WTC11 (cell line): ENCODE measurements around the gene ZNF593OS.

Experiments
- ATF2 ChIP-seq: sonication (generic); formaldehyde crosslinking; IDR thresholded peaks from 2 replicates; pipeline ENCODE4 v1.8.1; 2022; ENCODE audit warnings: low read depth, missing genetic modification reagents, borderline replicate concordance
- CTCF ChIP-seq: fragments of 200-600 bp; IDR thresholded peaks from 2 replicates; pipeline ENCODE4 v1.8.0; 2022; ENCODE audit warnings: antibody characterized with exemption
- JUN ChIP-seq: sonication (generic); formaldehyde crosslinking; IDR thresholded peaks from 2 replicates; pipeline ENCODE4 v1.8.0; 2023; ENCODE audit warnings: mild to moderate bottlenecking, missing genetic modification reagents
- MYBL2 ChIP-seq: sonication (generic); formaldehyde crosslinking; IDR thresholded peaks from 2 replicates; pipeline ENCODE4 v1.8.1; 2023; ENCODE audit warnings: mild to moderate bottlenecking, moderate library complexity, missing genetic modification reagents
- PRDM15 ChIP-seq: sonication (generic); formaldehyde crosslinking; IDR thresholded peaks from 2 replicates; pipeline ENCODE4 v1.8.0; 2022; ENCODE audit warnings: missing genetic modification reagents
- ZNF232 ChIP-seq: sonication (generic); formaldehyde crosslinking; IDR thresholded peaks from 2 replicates; pipeline ENCODE4 v1.8.0; 2022; ENCODE audit warnings: mild to moderate bottlenecking, missing genetic modification reagents
- ZNF512 ChIP-seq: sonication (generic); formaldehyde crosslinking; IDR thresholded peaks from 2 replicates; pipeline ENCODE4 v1.8.1; 2022; ENCODE audit warnings: missing genetic modification reagents, borderline replicate concordance

GRCh38 chr1:26212726-26213125 is 41.1 kb upstream of the ZNF593OS start:
- TF ChIP-seq MYBL2 (CRISPR knock-in tag): no peak
- TF ChIP-seq CTCF: no peak
- TF ChIP-seq ZNF232 (CRISPR knock-in tag): no peak
- TF ChIP-seq JUN (CRISPR knock-in tag): no peak
- TF ChIP-seq ZNF512: no peak
- TF ChIP-seq PRDM15 (CRISPR knock-in tag): no peak
- no peak for TF ChIP-seq ATF2 (CRISPR knock-in tag)
